SJCRH30 (cell line): ENCODE data around the gene MARCHF3. TPM values are rescaled to one million over a fixed set of nuclear protein-coding genes. Genes with fewer than 3 reads are reported as not detected.
A peak's percentile ranks its signal among the peaks of the same experiment; 100 is the strongest.

Source experiments
- DNase-seq, 2 experiments: peaks; one replicate each; pipeline ENCODE4 v3.0.0-alpha.2; 2015 to 2020
- H3K27ac ChIP-seq: fragments of 250-450 bp; sonication (Bioruptor Pico); 2 replicates; pipeline ENCODE4 v1.5.1; 2020; ENCODE audit warnings: mild to moderate bottlenecking, moderate library complexity
- H3K27me3 ChIP-seq: fragments of 250-450 bp; sonication (Bioruptor Pico); 2 replicates; pipeline ENCODE4 v1.5.1; 2020; ENCODE audit warnings: mild to moderate bottlenecking, moderate library complexity
- H3K36me3 ChIP-seq: fragments of 250-450 bp; sonication (Bioruptor Pico); 2 replicates; pipeline ENCODE4 v1.5.1; 2020; ENCODE audit warnings: mild to moderate bottlenecking, moderate library complexity
- H3K4me1 ChIP-seq: fragments of 250-450 bp; sonication (Bioruptor Pico); 2 replicates; pipeline ENCODE4 v1.5.1; 2020; ENCODE audit warnings: mild to moderate bottlenecking, moderate library complexity
- H3K4me3 ChIP-seq: fragments of 250-450 bp; sonication (Bioruptor Pico); 2 replicates; pipeline ENCODE4 v1.5.1; 2020; ENCODE audit warnings: mild to moderate bottlenecking, moderate library complexity
- H3K9me3 ChIP-seq: fragments of 250-450 bp; sonication (Bioruptor Pico); replicated peaks from 2 replicates; pipeline ENCODE4 v1.5.1; 2020; ENCODE audit warnings: mild to moderate bottlenecking, moderate library complexity
- total RNA-seq: library from RNA; depleted of rRNA; stranded (reverse); fragments of >200 nt; shearing (Covaris generic); gene quantifications from 2 replicates; pipeline ENCODE4 v1.2.3, GENCODE V29; 2014; rRNA removed

The MARCHF3 gene, protein sequence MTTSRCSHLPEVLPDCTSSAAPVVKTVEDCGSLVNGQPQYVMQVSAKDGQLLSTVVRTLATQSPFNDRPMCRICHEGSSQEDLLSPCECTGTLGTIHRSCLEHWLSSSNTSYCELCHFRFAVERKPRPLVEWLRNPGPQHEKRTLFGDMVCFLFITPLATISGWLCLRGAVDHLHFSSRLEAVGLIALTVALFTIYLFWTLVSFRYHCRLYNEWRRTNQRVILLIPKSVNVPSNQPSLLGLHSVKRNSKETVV
- 35.0 and 40.8 TPM in 2 replicates for total RNA-seq

- no peaks in the 10 kb centered on the region for H3K27me3 ChIP-seq
- no peaks in the 10 kb centered on the region for H3K9me3 ChIP-seq
- DNase-seq: peak; percentile 96 to 97
- H3K4me1 ChIP-seq: 0 out of 2 replicates have a peak, but pooled peaks cover 6% of the 10 kb centered on the region
- H3K36me3 ChIP-seq: no peaks in the 10 kb centered on the region
- peak within 1 kb of the TSS; percentile 90 for H3K4me3 ChIP-seq
- peak within 1 kb of the TSS; percentile 76 for H3K27ac ChIP-seq
Measured at GRCh38 chr5:127030259-127031146, at the start of gene MARCHF3. TSS of gene MARCHF3 (minus strand) at chr5:127030558. CDS start at chr5:126918171, 112,387 bp downstream.

DNA sequence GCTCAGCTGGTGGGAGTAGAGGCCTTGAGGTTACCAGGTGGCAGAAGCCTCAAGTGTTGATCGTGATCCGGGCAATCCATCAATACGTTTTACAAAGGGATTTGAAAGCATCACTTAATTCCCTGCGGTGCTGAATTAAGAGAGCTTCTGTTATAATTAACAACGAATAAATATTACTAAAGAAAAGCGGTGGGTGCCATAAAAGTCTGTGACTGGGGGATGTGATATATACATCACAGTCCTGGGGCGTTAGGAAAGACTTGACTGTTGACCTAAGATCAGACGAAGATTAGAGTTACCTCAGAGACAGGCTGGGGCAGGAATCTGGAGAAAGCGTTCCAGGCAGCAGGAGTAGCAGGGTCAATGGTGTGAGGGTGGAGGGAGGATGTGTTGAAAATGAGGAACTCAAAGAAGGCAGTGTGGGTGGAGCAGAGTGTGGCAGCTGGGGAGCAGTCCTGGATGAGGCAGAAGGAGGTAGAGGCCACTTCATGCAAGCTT lies 49.7 kb upstream of the MARCHF3 start:
- H3K27ac ChIP-seq: no peak overlapping the region
- DNase-seq: peak in 1 of 2 experiments; percentile 13
- H3K27me3 ChIP-seq: no peaks in the 10 kb centered on the region
- no peak overlapping the region for H3K4me3 ChIP-seq
- H3K36me3 ChIP-seq: no peaks in the 10 kb centered on the region
- peaks cover 9% of the 10 kb centered on the region for H3K4me1 ChIP-seq
- peaks cover 3% of the 10 kb centered on the region; the same call in 1 of the 2 replicates for H3K9me3 ChIP-seq

DNA sequence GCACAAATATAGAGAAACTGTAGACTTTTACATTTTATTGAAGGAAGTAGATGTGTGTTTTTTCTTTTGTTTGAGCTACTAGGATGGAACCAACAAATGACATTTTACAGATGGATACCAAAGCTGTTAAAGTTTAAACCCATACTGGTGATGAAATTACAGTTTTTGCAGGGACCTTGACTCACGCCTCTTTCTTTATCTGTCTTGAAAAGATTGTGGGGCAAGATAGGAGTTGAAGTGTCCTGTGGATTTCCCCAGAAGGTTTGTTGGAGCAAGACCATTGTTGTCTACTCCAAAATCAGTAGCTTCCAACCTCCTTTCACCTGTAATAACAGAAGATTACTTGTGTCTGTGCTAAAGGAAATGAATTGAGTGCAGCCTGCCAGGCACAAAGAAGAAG lies 47.0 kb upstream of the MARCHF3 start:
- no peak overlapping the region for H3K27ac ChIP-seq
- H3K4me3 ChIP-seq: no peak overlapping the region
- no peak for DNase-seq
- H3K27me3 ChIP-seq: no peaks in the 10 kb centered on the region
- H3K9me3 ChIP-seq: peaks cover 3% of the 10 kb centered on the region; the same call in 1 of the 2 replicates
- no peaks in the 10 kb centered on the region for H3K36me3 ChIP-seq
- peaks cover 9% of the 10 kb centered on the region for H3K4me1 ChIP-seq

GRCh38 chr5:127076315-127077129 lies 46.2 kb upstream of the MARCHF3 start:
- peaks cover under 1% of the 10 kb centered on the region; the same call in 1 of the 2 replicates for H3K9me3 ChIP-seq
- DNase-seq: no peak
- no peaks in the 10 kb centered on the region for H3K27me3 ChIP-seq
- no peaks in the 10 kb centered on the region for H3K36me3 ChIP-seq
- no peak overlapping the region for H3K27ac ChIP-seq
- peaks cover 9% of the 10 kb centered on the region for H3K4me1 ChIP-seq
- H3K4me3 ChIP-seq: no peak overlapping the region

DNA sequence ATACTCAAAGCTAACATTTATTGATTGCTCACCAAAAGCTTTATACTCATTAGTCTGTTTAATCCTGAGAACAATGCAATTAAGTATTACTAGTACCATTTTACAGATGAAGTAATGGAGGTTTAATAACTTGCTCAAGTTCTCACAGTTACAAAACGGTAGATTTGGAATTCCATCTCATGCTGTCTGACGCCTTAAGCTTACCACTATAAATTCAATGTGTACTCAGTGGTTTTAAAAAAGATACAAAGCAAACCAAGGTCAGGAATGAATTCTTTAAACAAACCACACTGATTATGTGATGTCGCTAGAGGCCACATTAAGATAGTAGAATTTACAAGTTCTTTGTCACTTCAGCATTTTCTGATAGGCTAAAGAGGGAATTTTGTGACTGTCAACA lies 44.1 kb upstream of the MARCHF3 start:
- H3K4me1 ChIP-seq: peaks cover 9% of the 10 kb centered on the region
- H3K36me3 ChIP-seq: no peaks in the 10 kb centered on the region
- DNase-seq: no peak
- no peak overlapping the region for H3K27ac ChIP-seq
- H3K9me3 ChIP-seq: no peaks in the 10 kb centered on the region
- H3K27me3 ChIP-seq: no peaks in the 10 kb centered on the region
- H3K4me3 ChIP-seq: no peak overlapping the region

DNA sequence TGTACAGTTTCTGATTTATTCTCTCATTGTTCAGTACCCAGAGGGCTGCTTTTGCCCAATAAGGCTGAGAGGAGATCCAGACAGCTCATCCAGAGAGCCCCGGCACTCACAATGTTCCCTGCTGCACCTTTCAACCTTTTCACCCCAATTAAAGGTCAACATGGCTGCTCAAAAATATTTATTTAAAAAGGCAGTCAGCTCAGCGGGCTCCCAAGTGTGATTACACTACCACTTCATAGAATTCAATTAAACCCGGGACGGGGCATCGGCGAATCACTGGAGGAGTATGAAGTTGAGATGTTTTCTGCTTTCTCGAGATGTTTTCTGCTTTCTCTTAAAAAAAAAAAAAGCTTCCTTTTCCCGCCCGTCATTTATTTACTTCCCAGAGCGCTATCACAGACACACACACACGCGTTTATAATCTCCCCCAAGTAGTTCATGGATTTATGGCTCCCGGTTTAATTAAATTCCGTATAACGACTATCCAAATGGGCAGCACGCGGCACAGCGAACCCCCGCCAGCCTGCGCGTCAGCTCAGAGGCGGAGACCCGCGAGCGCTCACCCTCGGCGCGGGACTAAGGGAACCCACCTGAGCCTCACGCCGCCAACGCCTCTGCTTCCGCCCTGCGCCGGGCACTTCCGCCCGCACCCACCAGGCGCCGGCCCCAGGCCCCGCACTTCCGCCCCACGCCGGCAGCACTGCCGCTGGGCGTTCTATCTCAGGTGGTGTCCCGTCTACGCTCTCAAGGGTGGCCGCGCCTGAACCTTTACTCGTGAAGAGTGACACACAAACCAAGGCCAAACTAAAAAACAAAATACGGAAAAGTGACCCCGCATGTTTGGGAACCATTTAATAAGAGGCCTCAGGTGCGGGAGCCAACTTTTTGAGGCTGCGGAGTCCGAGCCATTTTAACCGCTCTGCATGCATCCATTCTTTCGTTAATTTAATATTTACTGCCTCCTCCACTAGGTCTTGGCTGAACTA lies 42.8 kb upstream of the MARCHF3 start, which contains the start of gene C5orf63:
Gene C5orf63 (minus strand): TSS at position 642 of the 986 bp plus-strand sequence. CDS start 14,507 bp downstream, outside the sequence.
- H3K4me3 ChIP-seq: peak within 1 kb of the TSS; percentile 64
- DNase-seq: peak; percentile 65 to 72
- no peaks in the 10 kb centered on the region for H3K36me3 ChIP-seq
- peak within 1 kb of the TSS; percentile 49; the same call in 1 of the 2 replicates for H3K27ac ChIP-seq
- peaks cover 9% of the 10 kb centered on the region for H3K4me1 ChIP-seq
- no peaks in the 10 kb centered on the region for H3K9me3 ChIP-seq
- H3K27me3 ChIP-seq: no peaks in the 10 kb centered on the region

GRCh38 chr5:127070243-127070642 lies 39.9 kb upstream of the MARCHF3 start:
- Histone ChIP-seq H3K27ac (no peak overlapping the region), H3K4me1 (no peaks in the 10 kb centered on the region), H3K4me3 (no peak overlapping the region), H3K9me3 (no peaks in the 10 kb centered on the region), H3K36me3 (no peaks in the 10 kb centered on the region), H3K27me3 (no peaks in the 10 kb centered on the region)
- no peak for DNase-seq

DNA sequence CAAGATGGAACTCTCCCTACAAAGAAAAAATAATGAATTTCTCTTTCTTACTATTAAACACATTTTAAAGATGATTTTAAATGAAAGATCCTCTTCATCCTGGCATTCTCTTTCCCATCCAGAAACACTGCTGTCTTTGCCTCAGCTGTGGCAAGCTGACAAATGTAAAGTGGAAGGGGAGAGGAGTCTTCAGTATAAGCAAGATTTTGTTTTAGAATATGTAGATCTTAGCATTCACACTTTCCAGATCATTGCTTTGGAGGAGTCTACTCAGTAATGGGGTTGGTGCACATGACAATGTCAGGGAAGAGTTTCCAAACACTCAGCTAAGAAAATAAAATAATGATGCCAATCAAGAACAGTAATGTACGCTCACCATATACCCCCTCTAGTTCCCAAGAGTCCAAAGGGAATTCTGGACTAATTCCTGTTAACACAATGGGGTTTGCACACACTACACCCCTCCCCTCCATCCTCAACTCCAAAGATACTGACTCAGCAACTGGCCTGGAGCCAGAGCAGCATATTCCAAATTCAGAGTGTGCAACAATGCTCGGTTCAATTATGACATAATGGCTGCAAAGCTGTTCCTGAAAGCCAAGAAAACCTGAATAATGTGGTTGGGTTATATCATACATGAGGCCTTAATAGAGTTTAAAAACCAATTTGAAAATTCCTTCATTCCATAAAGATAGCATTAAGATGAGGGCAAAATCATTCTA lies 38.3 kb upstream of the MARCHF3 start:
- Histone ChIP-seq H3K4me3 (no peak overlapping the region), H3K27me3 (no peaks in the 10 kb centered on the region), H3K9me3 (no peaks in the 10 kb centered on the region), H3K36me3 (no peaks in the 10 kb centered on the region), H3K27ac (no peak overlapping the region), H3K4me1 (no peaks in the 10 kb centered on the region)
- peak; percentile 31 to 35 for DNase-seq

DNA sequence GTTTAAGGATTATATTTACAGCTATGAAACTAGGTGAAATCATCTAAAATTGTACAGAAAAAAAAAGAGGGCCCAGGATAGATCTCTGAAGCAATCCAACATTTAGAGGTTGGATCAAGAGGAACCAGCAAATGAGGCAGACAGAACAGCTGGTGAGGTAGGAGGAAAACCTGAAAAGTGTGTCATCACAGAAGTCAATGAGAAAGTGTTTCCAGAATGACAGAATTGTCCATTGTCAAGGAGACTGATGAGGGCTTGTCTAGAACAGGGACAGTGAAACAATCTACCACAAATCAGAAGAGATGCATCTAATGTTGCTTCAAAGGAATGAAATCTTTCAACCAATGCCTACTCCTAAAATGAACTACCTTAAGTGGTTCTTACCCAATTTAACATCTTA lies 36.4 kb upstream of the MARCHF3 start:
- no peak overlapping the region for H3K4me3 ChIP-seq
- no peaks in the 10 kb centered on the region for H3K36me3 ChIP-seq
- no peaks in the 10 kb centered on the region for H3K27me3 ChIP-seq
- DNase-seq: no peak
- no peaks in the 10 kb centered on the region for H3K4me1 ChIP-seq
- H3K27ac ChIP-seq: no peak overlapping the region
- H3K9me3 ChIP-seq: no peaks in the 10 kb centered on the region

- DNase-seq: no peak
- Histone ChIP-seq H3K36me3 (no peaks in the 10 kb centered on the region), H3K9me3 (no peaks in the 10 kb centered on the region), H3K4me3 (no peak overlapping the region), H3K27me3 (no peaks in the 10 kb centered on the region), H3K27ac (no peak overlapping the region), H3K4me1 (no peaks in the 10 kb centered on the region)
Measured at GRCh38 chr5:127064253-127064840, 34.0 kb upstream of the MARCHF3 start.

DNA sequence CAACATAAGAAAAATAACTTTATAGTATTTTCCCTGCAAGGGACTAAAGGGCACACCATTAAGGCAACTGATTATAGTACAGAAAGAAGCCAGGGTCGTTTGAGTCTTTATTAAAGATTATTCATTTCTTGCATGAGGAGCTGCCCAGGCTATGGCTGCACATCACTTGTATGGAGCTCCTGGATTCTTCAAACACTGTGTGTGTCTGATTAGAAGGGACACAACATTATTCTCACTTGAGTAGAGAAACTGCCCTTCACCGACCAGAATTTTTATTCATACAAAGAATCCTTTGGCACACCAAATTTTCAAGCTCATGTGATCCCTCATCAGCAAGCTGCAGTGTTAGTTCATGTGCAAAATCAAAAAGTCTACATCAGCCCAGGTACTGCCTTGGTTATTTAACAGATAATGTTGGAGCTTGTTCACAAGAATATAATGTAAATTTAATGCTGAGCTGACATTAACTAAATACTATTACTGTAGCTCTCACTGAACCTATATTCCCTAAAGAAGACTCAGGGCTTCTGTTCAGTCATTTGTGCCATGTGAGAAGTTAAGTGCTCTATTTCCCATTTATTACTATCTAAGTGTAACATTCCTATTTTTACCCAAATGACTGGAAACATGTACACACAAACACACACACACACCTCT lies 33.0 kb upstream of the MARCHF3 start:
- Histone ChIP-seq H3K9me3 (peaks cover 1% of the 10 kb centered on the region; the same call in 1 of the 2 replicates), H3K4me1 (no peaks in the 10 kb centered on the region), H3K27ac (no peak overlapping the region), H3K4me3 (no peak overlapping the region), H3K27me3 (no peaks in the 10 kb centered on the region), H3K36me3 (peaks cover 2% of the 10 kb centered on the region; the same call in 1 of the 2 replicates)
- DNase-seq: no peak

GRCh38 chr5:127061956-127062355 lies 31.6 kb upstream of the MARCHF3 start:
- Histone ChIP-seq H3K4me3 (no peak overlapping the region), H3K27ac (no peak overlapping the region), H3K4me1 (no peaks in the 10 kb centered on the region), H3K27me3 (no peaks in the 10 kb centered on the region), H3K9me3 (peaks cover 6% of the 10 kb centered on the region; the same call in 1 of the 2 replicates), H3K36me3 (peaks cover 6% of the 10 kb centered on the region; the same call in 1 of the 2 replicates)
- DNase-seq: no peak
